HG03342 (cell line): ENCODE data around the gene NTRK2.

Experiments used
- ATAC-seq: cut with Tn5 transposase; IDR thresholded peaks from one replicate; pipeline ENCODE4 v1.9.1; 2021; ENCODE audit warnings: mild to moderate bottlenecking, moderate library complexity; ENCODE audit not compliant: unreplicated experiment

NTRK2 gene

GRCh38 chr9:84681516-84682285 lies 12.2 kb downstream of the NTRK2 start:
- no peak for ATAC-seq

GRCh38 chr9:84686068-84686467 lies 16.5 kb downstream of the NTRK2 start:
- ATAC-seq: no peak

- ATAC-seq: no peak
These were observed 19.4 kb downstream of the NTRK2 start for GRCh38 chr9:84688956-84689355.

DNA sequence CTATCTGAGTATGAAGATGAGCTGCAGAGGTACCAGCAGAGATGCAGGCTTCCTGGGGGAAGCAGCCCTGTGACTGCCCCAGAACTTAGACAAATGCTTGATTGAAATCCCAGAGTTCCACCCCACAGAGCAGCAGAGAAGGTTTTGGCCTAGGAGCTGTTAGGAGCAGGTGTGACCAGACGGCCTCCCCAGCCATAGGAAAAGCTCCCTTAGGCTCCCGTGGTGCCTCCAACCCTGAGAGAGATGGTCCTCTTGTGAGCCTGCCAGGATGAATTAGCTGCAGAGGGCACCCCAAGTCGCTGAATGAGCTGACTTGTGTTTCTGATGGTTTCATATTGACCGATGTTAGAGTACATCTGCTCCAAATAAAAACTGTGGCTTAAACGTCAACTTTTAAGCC lies 22.1 kb downstream of the NTRK2 start:
- no peak for ATAC-seq

DNA sequence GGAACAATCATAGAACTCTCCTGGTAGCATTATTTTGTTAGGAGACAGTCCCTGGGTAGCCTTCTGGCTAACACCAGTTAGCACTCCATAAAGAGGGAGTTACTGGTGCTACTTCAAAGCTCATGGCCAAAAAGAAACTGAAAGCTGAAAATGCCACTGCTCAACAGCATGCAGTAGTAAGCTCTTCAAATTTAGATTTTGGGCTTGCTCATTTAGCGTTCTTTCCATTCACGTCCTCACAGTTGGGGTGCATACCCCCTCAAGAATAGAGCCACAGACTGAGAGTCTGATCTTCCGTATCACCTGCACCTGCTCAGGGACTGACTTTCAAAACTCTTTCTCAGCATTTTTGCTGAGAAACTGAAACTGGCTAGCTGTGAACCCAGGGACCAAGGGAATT lies 24.7 kb downstream of the NTRK2 start:
- peak; percentile 75 for ATAC-seq

- ATAC-seq: no peak
These were observed 27.5 kb downstream of the NTRK2 start for GRCh38 chr9:84697042-84697441.

DNA sequence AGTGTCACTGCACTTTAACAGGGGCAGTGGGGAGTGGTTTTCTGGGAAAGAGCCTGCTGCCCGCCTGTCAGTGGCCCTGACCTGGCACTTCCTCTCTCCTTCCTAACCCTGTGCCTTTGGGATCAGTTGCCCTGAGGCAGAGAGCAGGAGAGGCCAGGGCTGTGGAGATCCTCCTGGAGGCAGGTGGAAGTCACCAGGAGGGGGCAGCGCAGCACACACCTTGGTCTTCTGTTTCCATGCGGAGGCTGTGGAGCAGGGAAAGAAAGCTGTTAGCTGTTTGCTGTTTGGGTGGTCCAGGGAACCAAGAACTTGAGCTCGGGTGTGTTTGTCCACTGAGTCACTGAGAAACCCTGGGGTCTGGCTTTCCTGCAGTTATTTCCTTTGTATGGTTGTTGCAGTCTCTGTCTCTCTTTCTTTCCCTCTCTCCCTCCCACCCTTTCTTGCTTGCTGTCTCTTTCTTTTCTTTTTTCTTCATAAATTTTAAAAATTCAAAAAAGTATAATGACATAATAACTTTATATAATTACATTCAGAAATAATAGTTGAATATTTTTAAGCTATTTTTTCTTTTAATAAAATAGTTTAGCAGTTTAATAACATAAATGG lies 28.1 kb downstream of the NTRK2 start:
- peak; percentile 27 for ATAC-seq

- ATAC-seq: no peak
These were observed 28.8 kb downstream of the NTRK2 start for GRCh38 chr9:84698323-84698722.

DNA sequence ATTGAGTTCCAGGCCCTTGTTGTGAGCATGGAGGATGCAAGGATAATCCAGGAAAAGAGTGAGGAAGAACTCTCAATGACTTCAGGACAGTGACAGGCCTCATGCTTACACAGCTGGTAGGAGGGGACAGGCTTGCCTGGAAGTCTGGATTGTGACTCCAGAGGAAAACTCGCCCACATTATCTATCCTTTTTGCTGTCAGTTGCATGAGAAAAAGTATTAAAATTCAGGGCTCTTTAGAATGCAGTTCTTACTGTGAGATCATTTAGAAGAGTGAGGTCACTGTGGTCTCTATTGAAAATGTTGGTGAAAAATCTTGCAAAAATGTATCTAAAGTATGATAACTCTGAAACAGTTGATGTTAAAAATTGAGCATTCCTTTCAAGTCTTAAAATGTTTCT lies 30.5 kb downstream of the NTRK2 start:
- no peak for ATAC-seq

DNA sequence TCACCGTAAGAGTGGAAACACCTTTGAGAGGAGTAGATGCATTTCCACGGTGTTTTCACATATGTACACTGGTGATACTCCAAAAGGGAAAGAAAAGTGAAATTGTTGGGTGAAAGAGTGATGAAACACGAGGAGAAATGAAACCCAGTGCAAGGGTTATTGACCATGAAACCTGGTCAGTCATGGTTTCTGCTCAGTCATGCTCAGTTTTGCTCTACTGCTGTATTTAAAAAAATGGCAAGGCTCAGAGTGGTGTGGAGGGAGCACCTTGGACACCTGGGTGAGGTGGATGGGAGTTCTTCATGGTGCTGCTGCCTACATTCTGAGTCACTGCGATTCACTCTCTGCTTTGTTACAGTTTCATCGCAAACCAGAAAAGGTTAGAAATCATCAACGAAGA lies 32.3 kb downstream of the NTRK2 start:
- ATAC-seq: peak; percentile 88

- no peak for ATAC-seq
These were observed 32.9 kb downstream of the NTRK2 start for GRCh38 chr9:84702471-84702870.

- ATAC-seq: no peak
These were observed 34.3 kb downstream of the NTRK2 start for GRCh38 chr9:84703793-84704192.

GRCh38 chr9:84705128-84705527 lies 35.6 kb downstream of the NTRK2 start:
- no peak for ATAC-seq

DNA sequence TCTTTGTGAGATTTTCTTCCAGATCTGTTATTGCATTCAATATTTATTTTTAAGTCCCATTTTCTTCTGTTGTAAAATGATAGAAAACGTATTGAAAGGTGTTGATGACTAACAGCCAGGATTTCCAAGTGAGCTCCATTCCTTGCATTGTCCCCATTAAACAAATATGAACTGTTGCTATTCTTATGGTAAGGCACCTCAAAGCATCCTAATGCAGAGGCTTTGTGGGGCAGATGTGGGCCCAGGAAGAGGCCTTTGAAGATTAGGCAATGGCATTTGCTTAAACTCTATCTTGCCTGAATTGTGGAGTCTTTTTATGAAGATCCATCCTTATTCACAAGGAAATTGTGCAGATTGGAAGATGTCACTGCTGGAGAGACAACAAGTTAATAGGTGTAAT lies 38.9 kb downstream of the NTRK2 start:
- no peak for ATAC-seq

- no peak for ATAC-seq
These were observed 39.5 kb downstream of the NTRK2 start for GRCh38 chr9:84709056-84709455.

DNA sequence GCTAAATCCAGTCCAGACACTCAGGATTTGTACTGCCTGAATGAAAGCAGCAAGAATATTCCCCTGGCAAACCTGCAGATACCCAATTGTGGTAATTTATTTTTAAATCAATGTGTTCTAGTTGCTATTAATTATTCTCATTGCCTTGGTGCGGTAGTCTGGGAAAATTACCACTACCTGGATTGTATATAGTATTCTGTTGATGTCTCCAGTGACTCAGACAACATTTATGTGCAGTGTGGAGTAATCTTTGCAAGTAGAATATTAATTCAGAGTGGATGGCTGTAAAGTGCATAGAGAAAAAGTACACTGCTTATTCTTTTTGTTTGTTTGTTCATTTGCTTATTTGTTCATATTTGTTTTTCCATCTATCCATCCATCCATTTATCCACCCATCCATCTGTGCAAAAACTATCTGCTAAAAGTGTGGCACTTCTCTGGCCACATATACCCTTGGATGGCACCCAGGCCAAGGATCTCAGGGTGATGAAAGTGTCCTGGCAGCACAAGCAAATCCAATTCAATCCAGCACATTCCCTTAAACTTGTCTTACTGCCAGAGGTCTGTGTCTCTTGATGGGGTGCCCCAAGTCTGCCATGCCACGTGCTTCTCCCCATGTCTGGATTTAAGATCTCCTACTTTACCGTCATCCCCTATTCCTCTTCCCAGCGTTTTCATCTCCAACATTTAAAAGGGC lies 41.3 kb downstream of the NTRK2 start:
- no peak for ATAC-seq

DNA sequence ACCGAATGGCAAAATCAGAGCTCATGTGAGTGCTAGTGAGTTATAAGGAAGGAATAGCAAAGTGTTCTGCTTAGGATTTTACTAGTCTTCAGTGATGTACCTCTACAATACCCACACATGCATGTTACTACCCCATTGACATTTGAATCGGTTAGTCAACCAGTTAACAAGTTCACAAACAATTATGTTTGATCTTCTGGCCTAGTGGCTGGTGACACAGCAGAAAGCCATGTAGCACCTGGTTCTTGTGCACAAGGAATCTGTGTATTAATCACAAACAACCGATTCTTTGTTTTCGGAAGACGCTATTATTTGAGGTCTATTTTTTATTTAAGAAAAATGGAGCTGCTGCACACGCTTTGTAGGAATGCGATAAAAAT lies 41.9 kb downstream of the NTRK2 start:
- no peak for ATAC-seq

DNA sequence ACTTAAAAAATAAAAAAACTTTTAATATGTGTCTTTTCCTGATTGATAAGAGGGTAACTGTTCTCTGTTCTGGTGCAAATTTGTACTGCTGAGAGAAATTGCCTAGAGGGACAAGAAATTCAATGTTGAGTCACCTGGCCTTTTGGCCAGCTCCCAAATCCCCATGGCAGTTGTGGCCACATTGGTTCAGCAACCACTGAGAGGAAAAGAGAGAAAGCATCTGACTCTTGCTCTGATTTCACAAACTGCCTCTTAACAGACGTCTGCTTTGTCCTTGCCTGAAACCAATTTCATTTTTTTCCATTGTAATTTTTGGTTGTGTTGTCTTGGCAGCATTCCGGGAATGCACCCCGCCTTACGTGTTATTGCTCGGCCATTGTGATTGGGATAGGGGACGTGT lies 42.4 kb downstream of the NTRK2 start:
- no peak for ATAC-seq

- no peak for ATAC-seq
These were observed 46.7 kb downstream of the NTRK2 start for GRCh38 chr9:84716217-84716616.

GRCh38 chr9:84718476-84718875 lies 48.9 kb downstream of the NTRK2 start:
- no peak for ATAC-seq

DNA sequence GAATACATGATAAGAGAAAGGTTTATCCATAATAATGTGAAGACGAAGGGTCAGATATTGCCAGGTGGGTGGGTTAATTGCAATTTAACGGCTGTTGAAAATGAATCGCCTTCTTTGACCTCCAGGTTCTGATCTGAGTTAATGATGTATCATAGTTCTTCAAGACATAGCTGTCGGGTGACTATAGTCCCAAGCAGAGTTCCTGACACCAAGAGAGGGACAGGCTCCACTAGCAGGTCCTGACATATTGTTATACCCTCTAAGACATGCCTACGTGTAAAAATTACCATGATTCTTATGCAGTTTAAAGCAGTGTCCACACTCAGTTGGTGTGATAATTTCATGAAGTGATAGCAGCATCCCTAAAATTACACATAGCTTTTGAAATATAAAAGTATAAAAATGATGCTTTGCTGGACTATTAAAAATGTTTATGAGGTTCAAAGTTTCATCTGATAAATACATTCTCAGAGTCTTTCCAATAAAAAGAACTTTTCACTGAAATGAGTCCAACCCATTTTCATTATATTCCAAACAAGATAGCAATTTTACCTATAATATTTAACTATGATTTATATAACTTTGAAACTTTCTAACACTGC lies 53.0 kb downstream of the NTRK2 start:
- ATAC-seq: no peak

- ATAC-seq: no peak
These were observed 53.9 kb downstream of the NTRK2 start for GRCh38 chr9:84723426-84723825.
